Glutamatergic neuron (in vitro differentiated cells): ENCODE results near the gene S100A11. TPM values are rescaled to one million over a fixed set of nuclear protein-coding genes. Genes with fewer than 3 reads are reported as not detected.

Experiments used
- DNase-seq: peaks from one replicate; pipeline ENCODE4 v3.0.0; 2022
- H3K27ac Mint-ChIP-seq: one replicate; pipeline ENCODE4 v1.8.0; 2020; ENCODE audit warnings: mild to moderate bottlenecking, mixed read lengths, inconsistent platforms; ENCODE audit not compliant: unreplicated experiment
- H3K27me3 Mint-ChIP-seq: one replicate; pipeline ENCODE4 v1.8.0; 2020; ENCODE audit warnings: mild to moderate bottlenecking, moderate library complexity, mixed read lengths, inconsistent platforms; ENCODE audit not compliant: unreplicated experiment
- H3K36me3 Mint-ChIP-seq: one replicate; pipeline ENCODE4 v1.8.0; 2020; ENCODE audit warnings: mild to moderate bottlenecking, mixed read lengths, inconsistent platforms; ENCODE audit not compliant: unreplicated experiment
- H3K4me1 Mint-ChIP-seq: one replicate; pipeline ENCODE4 v1.8.0; 2020; ENCODE audit warnings: mild to moderate bottlenecking, low read depth, mixed read lengths, inconsistent platforms; ENCODE audit not compliant: unreplicated experiment
- H3K4me3 Mint-ChIP-seq: one replicate; pipeline ENCODE4 v1.8.0; 2020; ENCODE audit warnings: mild to moderate bottlenecking, mixed read lengths, inconsistent platforms; ENCODE audit not compliant: unreplicated experiment
- H3K9me3 Mint-ChIP-seq: one replicate; pipeline ENCODE4 v1.8.0; 2020; ENCODE audit warnings: mild to moderate bottlenecking, moderate library complexity, mixed read lengths, inconsistent platforms; ENCODE audit not compliant: unreplicated experiment
- CTCF ChIP-seq: fragments of 200-600 bp; sonication (generic); IDR thresholded peaks from one replicate; pipeline ENCODE4 v1.5.0; 2021; ENCODE audit not compliant: partially characterized antibody, unreplicated experiment
- total RNA-seq: library from RNA; stranded (reverse); fragmentation: NEBNext Ultra II Directional; extraction: Animal tissue kit (Norgen Biotek cat#: 25700); gene quantifications from one replicate; pipeline ENCODE4 v1.2.1, GENCODE V29; 2021; ENCODE audit not compliant: unreplicated experiment

The S100A11 gene
- total RNA-seq, 1 donor from 2014 or later = 45.1 TPM

GRCh38 chr1:152024223-152024622 is 12.6 kb downstream of the S100A11 start:
- no peak overlapping the region for H3K4me3 Mint-ChIP-seq
- H3K36me3 Mint-ChIP-seq = no peaks in the 10 kb centered on the region
- H3K27ac Mint-ChIP-seq = no peak overlapping the region
- peaks cover 8% of the 10 kb centered on the region for H3K4me1 Mint-ChIP-seq
- TF ChIP-seq CTCF = no peak
- DNase-seq = no peak
- H3K9me3 Mint-ChIP-seq = peaks cover 1% of the 10 kb centered on the region
- H3K27me3 Mint-ChIP-seq = peaks cover 5% of the 10 kb centered on the region

DNA sequence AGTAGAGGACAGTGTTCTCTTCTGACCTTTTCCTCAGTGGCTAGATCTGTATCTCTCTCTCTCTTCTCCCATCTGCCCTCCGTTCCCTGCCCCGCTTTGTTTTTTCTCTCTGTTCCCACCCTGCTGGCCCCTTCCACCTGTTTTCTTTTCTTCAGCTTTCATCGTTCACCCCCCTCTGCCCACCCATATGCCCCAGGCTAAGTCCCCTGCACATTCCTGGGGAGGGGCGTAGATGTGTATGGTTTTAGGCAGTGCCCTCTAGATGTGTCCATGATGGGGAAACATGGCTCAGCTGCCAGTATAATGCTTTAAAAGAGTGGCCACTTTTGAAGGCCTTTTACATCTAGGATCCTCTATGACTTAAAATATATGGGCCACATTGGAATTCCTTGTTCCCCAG is 13.6 kb downstream of the S100A11 start:
- TF ChIP-seq CTCF = no peak
- no peak for DNase-seq
- peaks cover 1% of the 10 kb centered on the region for H3K9me3 Mint-ChIP-seq

GRCh38 chr1:152022474-152022873 is 14.3 kb downstream of the S100A11 start:
- no peak overlapping the region for H3K4me3 Mint-ChIP-seq
- H3K4me1 Mint-ChIP-seq = peaks cover 8% of the 10 kb centered on the region
- H3K27me3 Mint-ChIP-seq = peaks cover 3% of the 10 kb centered on the region
- H3K27ac Mint-ChIP-seq = no peak overlapping the region
- TF ChIP-seq CTCF = no peak
- no peak for DNase-seq
- H3K36me3 Mint-ChIP-seq = no peaks in the 10 kb centered on the region
- peaks cover 1% of the 10 kb centered on the region for H3K9me3 Mint-ChIP-seq

More for the DNA sequence above, 13.6 kb downstream of the S100A11 start:
- no peak overlapping the region for H3K4me3 Mint-ChIP-seq
- H3K27ac Mint-ChIP-seq = no peak overlapping the region
- no peaks in the 10 kb centered on the region for H3K36me3 Mint-ChIP-seq
- H3K27me3 Mint-ChIP-seq = peaks cover 3% of the 10 kb centered on the region
- H3K4me1 Mint-ChIP-seq = peaks cover 8% of the 10 kb centered on the region

GRCh38 chr1:152021569-152021968 is 15.2 kb downstream of the S100A11 start:
- no peak for TF ChIP-seq CTCF
- Mint-ChIP-seq H3K4me1 (peaks cover 5% of the 10 kb centered on the region), H3K27ac (no peak overlapping the region), H3K36me3 (no peaks in the 10 kb centered on the region), H3K4me3 (no peak overlapping the region), H3K27me3 (peaks cover 3% of the 10 kb centered on the region), H3K9me3 (peaks cover 1% of the 10 kb centered on the region)
- no peak for DNase-seq

DNA sequence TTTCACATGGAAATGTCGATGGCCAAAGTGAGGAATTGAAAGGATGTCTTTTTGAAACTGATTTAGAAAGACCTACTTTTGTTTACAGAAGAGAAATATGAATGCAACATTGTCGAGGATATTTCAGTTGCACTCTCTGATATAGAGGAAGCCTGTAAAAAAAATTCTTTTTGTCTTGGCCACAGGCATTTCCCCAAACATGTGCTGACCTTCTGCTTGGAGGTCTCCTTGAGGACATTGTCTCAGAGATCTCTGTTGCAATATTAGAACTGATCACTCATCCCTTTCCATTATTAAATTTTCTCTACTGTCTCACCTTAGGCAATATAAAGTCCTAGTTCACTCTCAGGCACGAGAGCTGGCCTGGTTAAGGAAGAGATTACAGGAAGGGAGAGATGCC is 16.0 kb downstream of the S100A11 start:
- no peak overlapping the region for H3K27ac Mint-ChIP-seq
- H3K27me3 Mint-ChIP-seq = peaks cover 4% of the 10 kb centered on the region
- H3K4me3 Mint-ChIP-seq = no peak overlapping the region
- peaks cover 3% of the 10 kb centered on the region for H3K4me1 Mint-ChIP-seq
- no peaks in the 10 kb centered on the region for H3K36me3 Mint-ChIP-seq
- no peak for TF ChIP-seq CTCF
- DNase-seq = no peak
- peaks cover 1% of the 10 kb centered on the region for H3K9me3 Mint-ChIP-seq
